Stimulated activated CD8-positive, alpha-beta memory T cell treated with anti-CD3 and anti-CD28 coated beads, Interleukin-15, amount 100 ng/mL, for 48 hours (primary cell): Measurements from ENCODE around the gene ARHGAP26.
"Not testable (repeated sequence)": the region's sequence is repeated elsewhere in the genome, so short reads cannot be mapped to it uniquely, and the experiment has no call there.

Experiments
- DNase-seq, 2 donors: peaks; one replicate each; pipeline ENCODE4 v3.0.0-alpha.2; 2020; ENCODE audit warnings: low read depth in 2 of 2

ARHGAP26 gene

GRCh38 chr5:142934051-142934762 is 164.0 kb downstream of the ARHGAP26 start:
- DNase-seq, result no peak

GRCh38 chr5:142935014-142935413 is 164.8 kb downstream of the ARHGAP26 start:
- no peak for DNase-seq

GRCh38 chr5:142937374-142937773 is 167.2 kb downstream of the ARHGAP26 start:
- no peak for DNase-seq

- DNase-seq, result no peak
Measured at GRCh38 chr5:142938266-142938880, 168.2 kb downstream of the ARHGAP26 start.

- no peak for DNase-seq
Measured at GRCh38 chr5:142939006-142939405, 168.8 kb downstream of the ARHGAP26 start.

- no peak for DNase-seq
Measured at GRCh38 chr5:142939884-142940283, 169.7 kb downstream of the ARHGAP26 start.

- DNase-seq, result no peak
Measured at GRCh38 chr5:142941245-142941644, 171.1 kb downstream of the ARHGAP26 start.

GRCh38 chr5:142942901-142943300 is 172.7 kb downstream of the ARHGAP26 start:
- DNase-seq, result no peak

- DNase-seq, result no peak
Measured at GRCh38 chr5:142944140-142944539, 174.0 kb downstream of the ARHGAP26 start.

GRCh38 chr5:142945321-142945720 is 175.1 kb downstream of the ARHGAP26 start:
- DNase-seq, result no peak

GRCh38 chr5:142945845-142946244 is 175.7 kb downstream of the ARHGAP26 start:
- no peak for DNase-seq

GRCh38 chr5:142946547-142947426 is 176.6 kb downstream of the ARHGAP26 start:
- no peak for DNase-seq

GRCh38 chr5:142947427-142947709 is 177.2 kb downstream of the ARHGAP26 start:
- no peak for DNase-seq

GRCh38 chr5:142952229-142952628 is 182.1 kb downstream of the ARHGAP26 start:
- DNase-seq, result no peak

- DNase-seq, result not testable (repeated sequence)
Measured at GRCh38 chr5:142952871-142953270, 182.7 kb downstream of the ARHGAP26 start.

GRCh38 chr5:142954455-142954854 is 184.3 kb downstream of the ARHGAP26 start:
- no peak for DNase-seq

GRCh38 chr5:142955628-142956027 is 185.5 kb downstream of the ARHGAP26 start:
- no peak for DNase-seq

- DNase-seq, result no peak
Measured at GRCh38 chr5:142957528-142957927, 187.4 kb downstream of the ARHGAP26 start.

- DNase-seq, result no peak
Measured at GRCh38 chr5:142958944-142959682, 188.9 kb downstream of the ARHGAP26 start.

GRCh38 chr5:142959683-142960657 is 189.8 kb downstream of the ARHGAP26 start:
- DNase-seq, result no peak
